ENCODE measurements around the gene C16orf74. TPM values are rescaled to one million over a fixed set of nuclear protein-coding genes. Genes with fewer than 3 reads are reported as not detected.

The C16orf74 gene
- total RNA-seq, 1 donor from 2014 or later: 1.6 TPM

DNA sequence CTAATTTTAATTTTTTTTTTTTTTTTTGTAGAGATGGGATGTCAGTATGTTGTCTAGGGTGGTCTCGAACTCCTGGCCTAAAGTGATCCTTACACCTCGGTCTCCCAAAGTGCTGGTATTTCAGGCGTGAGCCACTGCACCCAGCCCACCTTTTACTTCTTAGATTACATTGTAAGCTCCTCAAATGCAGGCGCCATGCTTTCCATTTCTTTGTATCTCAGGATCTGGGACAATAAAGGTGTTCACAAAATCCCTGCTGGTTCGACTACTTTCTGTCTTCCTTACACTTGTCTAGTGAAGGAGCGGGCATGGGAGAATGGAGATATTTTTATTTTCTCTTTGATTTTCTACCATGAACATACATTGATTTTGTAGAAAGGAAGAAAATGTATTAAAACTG lies 23.2 kb upstream of the C16orf74 start:
- DNase-seq: no peak

DNA sequence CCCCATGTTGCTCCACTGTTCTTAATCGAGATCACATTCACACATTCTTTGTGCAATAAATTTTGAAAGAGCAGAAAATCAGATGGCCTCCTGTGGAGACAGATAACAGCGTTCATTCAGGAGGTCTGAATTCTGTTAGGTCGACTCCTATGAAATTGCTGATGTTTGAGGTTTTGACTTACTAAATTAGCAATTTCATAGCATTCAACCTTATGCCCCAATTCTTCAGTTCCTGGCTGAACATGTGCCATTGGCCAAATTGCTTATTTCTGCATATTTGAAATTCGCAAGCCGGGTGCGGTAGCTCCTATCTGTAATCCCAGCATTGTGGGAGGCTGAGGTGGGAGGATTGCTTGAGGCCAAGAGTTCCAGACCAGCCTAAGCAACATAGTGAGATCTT lies 22.1 kb upstream of the C16orf74 start:
- no peak for DNase-seq

DNA sequence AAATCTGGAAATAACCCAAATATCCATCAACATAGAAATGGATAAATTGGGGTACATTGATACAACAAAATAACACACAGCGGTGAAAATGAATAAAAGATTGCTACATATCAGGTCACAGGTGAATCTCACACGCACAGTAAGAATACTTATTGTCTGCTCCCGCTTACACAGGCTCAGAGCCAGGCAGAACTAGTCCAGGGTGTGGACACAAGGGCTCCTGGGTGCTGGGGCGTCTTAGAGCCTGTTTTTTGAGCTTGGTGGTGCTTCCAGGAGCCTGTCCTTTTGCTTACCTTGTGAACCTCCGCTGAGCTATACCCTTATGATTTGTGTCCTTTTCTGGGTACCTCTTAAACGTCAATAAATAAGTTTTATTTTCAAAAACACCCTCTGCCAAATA lies 19.8 kb upstream of the C16orf74 start:
- DNase-seq: no peak

DNA sequence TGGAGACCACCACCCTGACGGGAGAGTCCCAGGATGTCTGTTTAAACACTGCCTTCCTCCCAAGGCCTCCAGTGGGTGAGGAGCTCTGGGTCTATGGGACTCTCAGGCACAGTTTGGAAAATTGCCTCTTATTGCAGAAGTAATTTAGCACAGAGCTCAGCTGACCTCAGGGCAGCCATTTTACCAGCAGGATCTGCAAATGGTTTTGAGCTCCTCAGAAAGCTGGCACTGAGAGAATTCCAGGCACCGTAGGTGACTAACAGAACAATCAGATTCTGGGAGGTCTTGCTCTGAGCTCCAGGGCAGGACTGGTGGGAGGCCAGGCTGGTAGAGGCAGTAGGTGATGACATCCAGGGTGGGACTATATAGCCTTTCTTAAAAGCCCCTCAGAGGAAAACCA lies 17.3 kb upstream of the C16orf74 start:
- DNase-seq: no peak

DNA sequence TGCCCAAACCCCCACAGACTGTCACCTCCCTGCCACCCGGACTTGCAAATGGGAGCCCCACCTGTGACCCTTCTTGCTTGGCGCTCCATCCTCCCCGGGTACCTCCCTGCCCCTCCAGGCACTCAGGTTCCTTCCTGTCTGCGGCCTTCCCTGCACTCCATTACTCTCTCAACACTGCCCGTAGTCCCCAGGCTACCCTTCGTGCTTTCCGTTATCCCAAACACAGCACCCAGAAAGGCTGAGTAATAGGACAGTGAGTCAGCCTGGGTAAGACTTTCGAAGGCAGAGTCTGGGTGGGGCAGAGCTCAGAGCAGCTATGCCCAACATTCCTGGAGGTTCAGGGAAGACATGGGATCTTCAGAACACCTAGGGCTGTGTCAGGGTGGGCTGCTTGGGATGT lies 16.6 kb upstream of the C16orf74 start:
- no peak for DNase-seq

DNA sequence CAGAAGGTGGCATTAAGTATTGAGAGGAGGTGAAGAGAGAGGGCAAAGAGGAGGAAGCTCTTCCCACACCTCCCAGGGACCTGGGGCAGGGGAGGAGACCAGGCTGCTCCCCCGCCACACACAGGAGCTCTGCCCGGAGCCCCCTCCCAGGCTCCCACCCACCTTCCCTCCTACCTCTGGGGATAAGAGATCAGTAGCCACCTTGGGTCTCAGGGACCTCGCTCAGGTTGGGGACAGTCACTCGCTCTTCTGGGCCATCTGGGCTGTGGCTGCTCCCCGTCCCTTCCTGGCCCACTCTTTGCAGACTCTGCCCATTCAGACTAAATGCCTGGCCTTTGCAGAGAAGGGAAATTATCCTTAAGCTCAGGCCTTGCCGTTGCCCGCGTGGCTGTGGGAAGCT lies 14.9 kb upstream of the C16orf74 start:
- no peak for DNase-seq

GRCh38 chr16:85765211-85765610 lies 14.3 kb upstream of the C16orf74 start:
- no peak for DNase-seq

DNA sequence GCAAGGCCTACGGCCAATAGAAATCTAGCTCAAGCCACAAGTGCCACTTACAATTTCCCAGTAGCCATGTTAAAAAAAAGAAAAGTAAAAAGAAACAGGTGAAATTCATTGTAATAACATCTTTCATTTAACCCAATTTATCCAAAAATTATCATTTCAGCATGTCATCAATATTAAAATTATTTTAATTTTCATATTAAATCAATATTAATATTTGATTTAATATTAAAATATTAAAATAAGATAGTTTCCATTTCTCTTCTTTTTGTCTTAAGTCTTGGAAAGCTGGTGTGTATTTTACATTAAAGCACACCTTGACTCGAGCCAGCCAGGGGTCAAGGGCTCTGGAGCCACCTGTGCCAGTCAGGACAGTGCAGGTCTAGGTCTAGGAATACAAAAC lies 12.7 kb upstream of the C16orf74 start:
- no peak for DNase-seq

GRCh38 chr16:85762970-85763369 lies 12.1 kb upstream of the C16orf74 start:
- DNase-seq: no peak

- DNase-seq: no peak
These were observed 11.0 kb upstream of the C16orf74 start for GRCh38 chr16:85761861-85762260.

DNA sequence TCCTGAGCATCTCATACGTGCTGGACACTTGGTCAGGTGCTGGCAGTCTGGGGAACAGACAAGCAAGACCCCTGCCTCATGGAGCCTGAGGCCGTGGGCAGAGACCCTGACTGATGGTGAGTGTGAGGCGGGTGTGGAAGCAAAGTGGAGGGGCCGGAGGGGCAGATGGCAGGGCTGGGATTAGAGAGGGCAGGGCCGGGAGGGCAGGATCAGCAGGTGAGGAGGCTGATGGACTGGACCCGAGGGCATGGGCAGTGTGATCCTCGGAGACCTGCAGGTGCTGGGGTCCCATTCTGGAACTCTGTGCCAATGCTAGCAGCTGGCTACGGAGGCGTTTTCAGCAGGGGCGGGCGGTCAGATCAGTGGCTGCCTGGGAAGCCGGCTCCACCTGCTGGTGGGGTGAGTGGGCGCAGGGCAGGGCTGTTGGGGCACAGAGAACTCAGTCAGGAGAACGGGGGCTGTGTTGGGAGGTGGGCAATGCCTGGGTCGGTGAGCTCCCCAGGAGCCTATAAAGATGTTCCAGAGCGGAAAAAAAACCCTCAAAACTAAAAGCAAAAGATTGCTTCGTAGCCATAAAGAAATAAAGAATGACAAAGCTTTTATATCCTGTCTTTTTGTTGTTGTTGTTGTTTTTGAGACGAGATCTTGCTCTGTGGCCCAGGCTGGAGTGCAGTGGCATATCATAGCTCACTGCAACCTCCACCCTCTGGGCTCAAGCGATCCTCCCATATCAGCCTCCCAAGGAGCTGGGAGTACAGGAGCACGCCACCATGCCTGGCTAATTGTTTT lies 8.9 kb upstream of the C16orf74 start:
- no peak for DNase-seq

DNA sequence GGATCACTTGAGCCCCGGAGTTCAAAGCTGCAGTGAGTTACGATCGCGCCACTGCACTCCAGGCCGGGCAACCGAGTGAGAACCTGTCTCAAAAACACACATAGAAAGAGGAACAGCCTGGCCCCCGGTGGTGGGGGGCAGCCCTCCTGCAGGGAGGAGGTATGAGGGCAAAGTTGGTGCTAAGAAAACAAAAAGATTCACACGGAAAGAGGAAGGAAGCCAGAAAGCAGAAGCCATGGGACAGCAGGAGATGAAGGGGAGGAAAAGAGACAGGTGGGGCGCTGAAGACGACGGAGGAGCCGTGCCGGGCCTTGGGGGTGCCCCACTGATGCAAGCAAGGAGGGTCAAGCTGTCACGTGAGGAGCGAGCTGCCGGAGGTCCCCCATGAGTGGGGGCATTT lies 8.2 kb upstream of the C16orf74 start:
- DNase-seq: no peak

- no peak for DNase-seq
These were observed 6.5 kb upstream of the C16orf74 start for GRCh38 chr16:85757341-85757822.

- no peak for DNase-seq
These were observed 5.3 kb upstream of the C16orf74 start for GRCh38 chr16:85755929-85756768.

DNA sequence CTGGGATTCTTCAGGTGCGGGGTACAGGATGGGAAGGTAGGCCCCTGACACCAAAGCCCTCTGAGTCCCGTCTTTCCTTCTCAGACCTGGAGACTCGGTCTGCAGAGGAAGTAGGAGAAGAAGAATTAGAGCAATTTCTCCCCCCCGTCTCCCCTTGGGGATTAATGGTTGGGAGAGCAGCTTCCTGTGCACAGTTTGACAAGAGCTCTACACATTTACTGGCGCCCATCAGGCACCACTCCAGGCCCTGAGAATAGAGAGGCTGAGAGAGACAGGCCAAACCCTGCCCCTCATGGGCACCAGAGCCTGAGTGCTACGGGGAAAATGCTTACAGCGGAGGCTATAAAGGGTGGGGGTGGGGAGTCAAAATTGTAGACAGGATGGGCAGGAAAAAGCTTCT lies 3.5 kb upstream of the C16orf74 start:
- no peak for DNase-seq

DNA sequence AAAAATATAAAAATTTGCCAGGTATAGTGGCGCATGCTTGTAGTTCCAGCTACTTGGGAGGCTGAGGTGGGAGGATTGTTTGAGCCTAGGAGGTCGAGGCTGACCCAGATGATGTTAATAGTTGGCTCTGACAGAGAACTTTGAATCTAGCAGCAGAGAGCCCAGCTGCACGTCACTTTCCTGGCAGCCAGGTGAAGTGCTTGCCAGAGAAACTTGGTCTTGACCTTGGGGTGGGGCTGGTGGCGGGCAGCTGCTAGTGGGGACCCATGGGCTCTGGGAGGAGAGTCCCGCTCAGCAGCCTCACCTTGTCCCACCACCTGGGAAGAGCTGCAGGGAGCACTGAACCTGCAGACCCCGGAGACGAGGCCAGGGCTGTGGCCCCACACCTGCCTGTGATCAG lies 3.1 kb upstream of the C16orf74 start:
- no peak for DNase-seq

GRCh38 chr16:85753559-85753958 lies 2.7 kb upstream of the C16orf74 start:
- no peak for DNase-seq

- no peak for DNase-seq
These were observed 1.9 kb upstream of the C16orf74 start for GRCh38 chr16:85752511-85753420.

GRCh38 chr16:85751698-85752501 lies 1.0 kb upstream of the C16orf74 start:
- no peak for DNase-seq

GRCh38 chr16:85750146-85750826 lies 610 bp downstream of the C16orf74 start:
- DNase-seq: no peak

DNA sequence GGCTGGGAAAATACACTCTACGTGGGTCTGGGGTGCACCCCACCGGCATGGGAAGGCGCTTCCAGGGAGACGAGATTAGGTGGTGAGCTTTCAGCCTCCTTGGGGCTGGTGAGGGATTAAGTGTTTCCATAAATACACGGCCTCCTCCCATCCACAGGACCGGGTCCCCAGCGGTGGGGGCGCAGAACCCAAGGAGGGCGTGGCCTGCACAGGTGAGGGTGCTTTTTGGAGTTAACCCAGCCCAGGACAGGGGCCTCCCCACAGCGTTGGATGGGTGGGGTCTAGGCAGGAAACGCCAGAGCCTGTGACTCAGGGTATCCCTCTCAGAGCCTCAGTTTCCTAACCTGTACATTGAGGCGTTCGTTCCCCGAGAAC lies 1.1 kb downstream of the C16orf74 start:
- no peak for DNase-seq
